Kasumi-1 (cell line): Measurements from ENCODE around the gene DMBT1.

ENCODE experiments used
- DNase-seq, 2 experiments: peaks; one replicate each; lab custom pipeline; 2025; lab: John Stamatoyannopoulos, UW

Gene DMBT1

DNA sequence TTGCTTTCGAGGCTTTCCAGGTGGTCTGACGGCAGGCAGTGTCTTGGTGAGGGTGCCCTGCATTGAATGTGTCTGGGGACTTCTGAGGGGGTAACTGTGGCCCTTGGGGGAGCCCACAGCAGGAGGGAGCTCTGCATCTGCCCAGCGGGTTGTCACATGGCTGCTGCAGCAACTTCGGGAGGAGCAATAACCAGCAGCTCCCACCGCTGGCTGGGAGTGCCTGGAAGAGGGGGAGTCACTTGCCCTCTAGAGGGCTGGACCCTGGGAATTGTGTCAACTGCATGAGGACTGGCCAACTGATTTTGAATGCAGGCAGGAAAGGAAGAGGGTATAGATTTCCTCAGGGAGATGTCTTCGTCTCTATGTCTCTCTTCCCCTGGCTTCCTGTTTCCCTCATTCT, 112.7 kb downstream of the DMBT1 start:
- DNase-seq = no peak

DNA sequence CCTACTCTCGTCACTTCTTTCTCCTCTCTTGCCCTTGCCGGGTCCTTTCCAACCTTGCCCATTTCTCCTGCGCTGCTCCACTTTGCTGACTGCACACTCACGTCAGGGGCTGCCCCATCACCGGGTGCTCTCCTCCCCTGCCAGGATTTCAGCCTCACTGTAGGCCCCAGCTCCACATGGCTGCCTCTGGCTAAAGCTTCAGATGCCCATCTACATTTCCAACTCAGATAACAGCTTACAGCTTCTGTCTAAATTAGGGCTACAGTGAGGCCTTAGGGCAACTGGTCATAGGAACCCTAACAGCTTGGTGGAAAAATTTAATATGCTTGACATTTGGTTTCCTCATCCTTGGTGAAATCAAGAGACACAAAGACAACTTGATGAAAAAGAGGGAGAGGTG, 113.2 kb downstream of the DMBT1 start:
- DNase-seq = no peak

DNA sequence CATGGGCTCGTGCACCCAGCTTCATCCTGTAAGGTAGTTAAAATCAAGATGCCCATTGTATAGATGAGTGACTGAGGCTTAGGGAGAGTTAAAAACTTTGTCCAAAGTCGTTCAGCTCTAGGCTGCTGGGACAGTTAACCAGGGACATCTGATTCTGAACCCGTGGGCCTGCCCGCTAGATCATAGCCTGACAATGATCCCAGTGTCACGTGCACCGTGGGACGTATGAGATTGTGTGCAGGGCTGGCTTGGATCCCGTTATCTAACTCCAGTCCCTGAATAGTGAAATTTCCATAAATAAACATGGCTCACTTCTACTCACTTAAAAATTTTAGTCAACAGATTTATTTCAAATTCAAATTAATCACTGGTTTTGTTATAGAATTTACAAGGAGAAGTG, 114.2 kb downstream of the DMBT1 start:
- DNase-seq = no peak

DNA sequence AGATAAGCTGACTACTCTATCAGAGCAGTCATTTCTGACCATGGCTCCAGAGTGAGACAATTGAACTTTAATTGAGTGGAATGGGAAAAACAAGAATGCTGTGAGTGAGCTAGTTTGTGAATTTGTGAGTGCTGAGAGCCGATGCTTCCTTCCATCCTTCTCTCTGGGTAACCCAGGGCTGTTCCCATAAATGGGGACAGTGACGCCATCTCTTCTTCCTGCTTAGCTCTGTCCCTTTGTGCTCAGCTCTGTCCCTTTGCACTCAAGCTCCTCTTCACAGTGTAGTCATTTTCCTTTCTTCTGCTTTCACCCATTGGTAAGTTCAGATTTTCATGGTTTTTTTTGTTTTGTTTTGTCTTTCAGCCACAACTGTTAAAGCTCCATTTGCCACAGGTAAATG, 114.7 kb downstream of the DMBT1 start:
- no peak for DNase-seq

DNA sequence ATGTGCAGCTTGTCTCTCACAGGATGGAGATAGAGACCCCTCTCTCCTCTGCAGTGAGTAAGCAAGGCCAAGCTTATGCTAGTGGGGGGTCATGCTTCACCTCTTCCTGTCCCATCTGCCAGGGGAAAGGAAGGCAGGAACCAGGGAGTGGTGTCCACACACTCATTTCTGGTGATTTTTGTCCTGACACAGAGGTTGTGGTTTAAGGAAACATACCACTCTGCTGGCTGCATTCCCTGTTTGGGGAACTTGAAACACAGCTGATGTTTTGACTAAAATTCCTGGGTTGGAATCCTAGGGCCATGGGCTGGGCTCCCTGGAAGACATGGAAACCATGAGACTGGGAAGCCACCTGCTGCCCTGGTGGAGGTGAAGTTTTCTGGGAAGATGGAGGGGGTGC, 117.7 kb downstream of the DMBT1 start:
- DNase-seq = no peak

DNA sequence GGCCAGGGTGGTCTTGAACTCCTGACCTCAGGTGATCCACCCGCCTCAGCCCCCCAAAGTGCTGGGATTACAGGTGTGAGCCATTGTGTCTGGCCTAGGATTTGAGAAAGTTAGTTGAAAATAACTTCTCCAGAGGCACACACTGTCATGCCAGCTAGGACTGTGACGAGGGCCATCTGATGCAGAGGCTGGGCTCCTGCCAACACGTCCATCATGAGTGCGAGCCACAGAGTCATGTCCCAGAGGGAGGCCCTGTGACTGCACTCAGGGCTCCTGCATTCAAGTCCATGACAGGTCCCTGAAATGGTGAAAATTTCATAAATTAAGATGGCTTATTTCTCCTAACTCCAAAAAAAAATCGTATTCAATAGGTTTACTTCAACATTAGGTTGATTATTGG, 122.0 kb downstream of the DMBT1 start:
- no peak for DNase-seq

DNA sequence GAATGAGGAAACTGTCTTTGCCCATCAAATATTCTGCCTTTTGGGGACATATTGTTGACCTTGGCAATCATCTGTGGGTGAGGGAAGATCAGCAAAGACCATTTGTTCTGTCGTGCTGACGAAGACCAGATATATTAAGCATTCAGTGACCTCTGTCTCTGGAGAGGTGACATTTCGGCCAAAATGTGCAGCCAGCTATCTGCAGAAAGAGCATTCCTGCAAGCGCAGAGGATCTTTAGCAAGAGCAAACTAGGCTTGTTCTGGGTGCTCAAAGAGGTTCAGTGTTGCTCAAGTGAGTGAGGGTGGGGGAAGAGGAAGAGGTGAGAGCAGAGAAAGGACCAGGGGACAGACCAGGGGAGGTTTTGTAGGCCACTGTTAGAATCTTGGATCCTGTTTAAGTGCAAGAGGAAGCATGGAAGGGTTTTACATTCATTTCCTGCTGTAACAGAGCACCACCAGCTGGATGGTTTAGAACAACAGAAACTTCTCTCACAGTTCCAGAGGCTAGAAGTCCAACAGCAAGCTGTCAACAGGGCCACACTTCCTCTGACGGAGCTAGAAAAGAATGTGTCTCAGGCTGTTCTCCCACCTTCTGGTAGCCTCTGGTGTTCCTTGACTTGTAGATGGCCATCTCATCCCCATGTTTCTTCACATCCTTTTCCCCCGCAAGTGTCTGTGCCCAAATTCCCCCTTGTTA, 127.9 kb downstream of the DMBT1 start:
- DNase-seq = no peak

DNA sequence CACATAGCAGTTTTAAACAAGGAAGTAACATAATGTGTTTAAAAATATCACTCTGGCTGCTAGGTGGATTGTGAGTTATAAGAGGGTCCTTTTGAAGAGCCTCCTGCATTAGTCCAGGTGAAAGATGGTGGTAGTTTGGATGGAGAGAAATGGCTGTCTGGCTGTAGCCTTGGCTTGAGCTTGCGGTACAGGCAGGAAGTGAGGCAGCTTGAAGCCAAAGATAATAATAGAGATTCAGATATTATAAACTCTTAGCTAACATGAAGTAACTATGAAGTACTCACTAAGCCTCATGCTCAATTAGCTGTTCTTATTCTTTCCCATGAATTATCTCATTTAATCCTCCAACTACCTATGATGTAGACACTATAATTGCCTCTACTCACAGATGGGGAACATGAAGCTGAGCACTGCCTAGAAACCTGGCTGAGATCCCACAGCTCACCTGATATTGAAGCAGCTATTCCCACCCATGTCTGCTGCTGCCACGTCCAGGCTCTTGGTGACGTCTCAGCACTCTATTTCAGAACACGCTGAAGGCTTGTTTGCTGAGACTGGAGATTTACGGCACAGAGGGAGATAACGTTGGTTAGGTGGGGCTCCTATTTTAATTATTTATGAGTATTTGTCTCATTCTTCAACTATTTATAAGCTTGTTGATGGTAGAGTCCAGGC, 128.7 kb downstream of the DMBT1 start:
- DNase-seq = no peak

DNA sequence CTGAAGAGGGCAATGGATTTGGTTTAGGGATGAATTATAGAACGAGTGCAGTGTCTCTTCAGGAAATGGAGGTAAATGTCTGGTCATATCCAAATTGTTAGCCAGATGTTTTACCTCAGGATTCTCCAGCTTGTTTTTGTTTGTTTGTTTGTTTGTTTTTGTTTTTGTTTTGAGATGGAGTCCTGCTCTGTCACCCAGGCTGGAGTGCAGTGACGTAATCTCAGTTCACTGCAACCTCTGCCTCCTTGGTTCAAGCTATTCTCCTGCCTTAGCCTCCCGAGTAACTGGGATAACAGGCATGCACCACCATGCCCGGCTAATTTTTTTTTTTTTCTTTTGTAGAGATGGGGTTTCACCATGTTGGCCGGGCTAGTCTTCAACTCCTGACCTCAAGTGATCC, 132.2 kb downstream of the DMBT1 start:
- no peak for DNase-seq
